IPS-NIHi7 (cell line): ENCODE data around the gene ADCY3.

Source experiments
- DNase-seq: peaks from one replicate; pipeline ENCODE4 v3.0.0; 2012; ENCODE audit warnings: mixed read lengths; ENCODE audit errors: extremely low spot score

The ADCY3 gene

GRCh38 chr2:24920098-24920808 lies at the start of gene ADCY3:
TSS of gene ADCY3 (minus strand) at chr2:24920237. CDS start at chr2:24918987, 1,250 bp downstream.
- peak; percentile 60 for DNase-seq

DNA sequence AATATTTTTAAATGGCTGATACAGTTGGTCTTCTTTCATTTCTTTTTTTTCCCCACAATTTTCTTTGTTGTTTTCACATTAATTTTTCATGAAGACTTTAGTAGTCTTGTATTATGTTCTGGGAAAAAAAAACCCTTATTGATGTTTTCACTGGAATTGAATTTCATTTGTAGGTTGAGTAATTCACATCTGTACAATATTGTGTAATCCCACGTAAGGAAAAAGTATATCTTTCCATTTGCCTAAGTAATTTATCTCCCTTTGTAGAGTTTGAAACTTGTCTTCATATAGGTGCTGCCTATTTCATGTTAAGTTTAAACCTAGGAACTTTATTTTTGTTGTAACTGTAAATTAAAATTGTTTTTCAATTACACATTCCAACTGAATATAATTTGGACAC lies 49.7 kb upstream of the ADCY3 start:
- no peak for DNase-seq

DNA sequence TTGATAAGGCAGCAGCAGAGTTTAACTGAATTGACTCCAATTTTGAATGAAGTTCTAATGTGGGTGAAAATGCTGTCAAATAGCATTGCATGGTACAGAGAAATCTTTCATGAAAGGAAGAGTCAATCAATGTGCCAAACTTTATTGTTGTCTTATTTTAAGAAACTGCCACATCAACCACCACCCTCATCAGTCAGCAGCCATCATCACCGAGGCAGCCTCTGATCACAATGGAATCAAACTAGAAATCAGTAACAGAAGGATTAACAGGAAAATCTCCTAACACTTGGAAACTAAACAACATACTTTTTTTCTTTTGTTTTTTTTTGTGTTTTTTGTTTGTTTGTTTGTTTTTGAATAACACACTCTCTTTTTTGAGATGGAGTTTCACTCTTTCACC lies 41.9 kb upstream of the ADCY3 start:
- DNase-seq = no peak

GRCh38 chr2:24959761-24960160 lies 39.7 kb upstream of the ADCY3 start:
- DNase-seq = no peak

DNA sequence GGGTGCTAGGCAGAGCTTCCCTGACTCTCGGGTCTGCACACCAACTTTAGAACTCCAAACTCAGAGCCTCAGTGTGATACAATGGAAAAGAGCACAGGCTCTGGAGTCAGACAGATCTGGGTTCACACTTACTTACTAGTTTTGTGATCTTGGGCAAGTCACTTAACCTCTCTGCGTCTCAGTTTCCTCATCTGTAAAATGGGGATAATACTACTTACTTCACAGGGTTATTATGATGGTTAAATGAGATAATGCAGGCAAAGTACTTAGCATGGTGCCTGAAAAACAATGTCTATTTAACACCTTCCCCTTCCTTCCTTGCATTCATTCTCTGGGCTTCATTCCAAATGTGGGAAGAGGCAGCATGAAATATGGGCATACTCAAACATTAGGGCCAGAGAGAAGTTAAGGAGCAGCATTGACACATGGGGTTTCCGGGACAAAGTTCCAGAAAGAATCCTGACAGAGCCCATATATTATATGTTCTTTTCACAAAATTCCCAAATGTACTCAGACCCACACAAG lies 38.4 kb upstream of the ADCY3 start:
- DNase-seq = no peak

GRCh38 chr2:24957976-24958375 lies 37.9 kb upstream of the ADCY3 start:
- no peak for DNase-seq

DNA sequence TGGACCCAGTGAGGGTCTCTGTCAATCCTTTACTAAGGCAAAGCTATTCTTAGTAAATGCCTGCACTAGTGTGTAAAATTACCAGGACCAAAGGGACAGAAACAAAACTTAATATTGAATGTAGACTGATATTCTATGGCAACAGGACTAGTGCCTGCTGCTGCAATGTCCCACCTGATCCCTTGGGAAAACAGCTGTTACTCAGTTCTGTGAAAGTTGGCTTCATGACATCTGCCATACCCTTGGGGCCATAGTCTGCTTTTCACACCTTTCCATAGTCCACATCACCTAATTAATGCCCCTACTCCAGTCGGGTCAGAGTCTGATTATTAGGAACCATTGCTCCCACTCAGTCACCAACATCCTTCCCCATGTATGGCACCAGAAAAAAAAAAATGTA lies 37.2 kb upstream of the ADCY3 start:
- no peak for DNase-seq

DNA sequence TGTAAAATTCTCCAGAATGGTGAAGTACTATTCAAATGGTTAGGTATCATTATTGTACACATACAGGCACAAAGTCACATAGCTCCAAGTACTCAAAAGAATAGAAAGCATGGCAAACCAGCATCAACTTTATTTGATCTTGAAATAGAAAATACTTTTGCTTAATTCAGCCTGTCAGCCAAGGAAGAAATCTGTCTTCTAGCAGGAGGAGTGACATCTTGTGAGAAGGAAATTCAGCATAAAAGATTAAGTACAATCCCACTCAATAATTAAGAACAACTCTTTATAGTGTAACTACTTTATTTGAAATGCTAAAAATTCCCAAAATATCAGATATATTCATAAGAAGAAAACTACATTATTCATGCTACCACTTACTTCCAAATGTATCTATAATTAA lies 35.9 kb upstream of the ADCY3 start:
- no peak for DNase-seq

GRCh38 chr2:24955232-24955631 lies 35.2 kb upstream of the ADCY3 start:
- DNase-seq = no peak

GRCh38 chr2:24950102-24950501 lies 30.1 kb upstream of the ADCY3 start:
- DNase-seq = no peak

DNA sequence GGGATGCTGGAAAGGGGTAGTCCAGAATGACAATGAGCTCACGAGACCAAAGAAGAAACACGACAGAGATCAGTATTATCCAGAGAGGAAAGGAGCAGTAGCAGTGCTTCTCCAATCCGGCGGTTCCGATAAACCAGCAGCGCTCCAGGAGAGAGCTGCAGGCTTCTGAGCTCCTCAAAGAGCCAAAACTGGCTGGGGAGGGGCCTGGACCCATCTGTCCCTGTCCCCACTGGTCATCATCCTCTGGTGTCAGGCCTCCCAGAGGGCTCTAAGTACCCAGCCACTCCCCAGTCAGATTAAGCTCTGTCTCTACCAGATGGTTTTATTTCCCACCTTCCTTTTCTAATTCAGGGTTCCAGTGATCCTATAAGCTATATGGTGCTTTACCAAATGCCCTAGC lies 28.5 kb upstream of the ADCY3 start:
- no peak for DNase-seq

- no peak for DNase-seq
These were observed 27.6 kb upstream of the ADCY3 start for GRCh38 chr2:24947561-24948157.

DNA sequence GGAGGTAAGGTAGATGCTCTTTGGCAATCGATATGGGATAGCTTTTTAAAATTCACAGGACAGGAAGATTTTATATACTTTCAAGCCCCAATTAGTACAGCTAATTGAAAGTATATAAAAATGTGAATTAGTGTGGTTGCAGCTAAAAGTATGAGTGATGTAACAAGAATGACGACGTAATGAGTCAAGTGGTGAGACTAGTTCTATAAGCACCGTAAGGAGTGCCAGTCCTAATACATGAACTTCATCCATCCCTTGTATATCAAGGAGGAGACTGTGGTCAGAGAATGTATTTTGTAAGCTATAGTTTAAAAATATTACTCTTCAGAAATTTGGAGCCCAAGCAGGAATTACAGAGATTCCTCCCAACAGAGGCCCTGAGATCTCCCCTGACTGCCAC lies 25.9 kb upstream of the ADCY3 start:
- DNase-seq = no peak

DNA sequence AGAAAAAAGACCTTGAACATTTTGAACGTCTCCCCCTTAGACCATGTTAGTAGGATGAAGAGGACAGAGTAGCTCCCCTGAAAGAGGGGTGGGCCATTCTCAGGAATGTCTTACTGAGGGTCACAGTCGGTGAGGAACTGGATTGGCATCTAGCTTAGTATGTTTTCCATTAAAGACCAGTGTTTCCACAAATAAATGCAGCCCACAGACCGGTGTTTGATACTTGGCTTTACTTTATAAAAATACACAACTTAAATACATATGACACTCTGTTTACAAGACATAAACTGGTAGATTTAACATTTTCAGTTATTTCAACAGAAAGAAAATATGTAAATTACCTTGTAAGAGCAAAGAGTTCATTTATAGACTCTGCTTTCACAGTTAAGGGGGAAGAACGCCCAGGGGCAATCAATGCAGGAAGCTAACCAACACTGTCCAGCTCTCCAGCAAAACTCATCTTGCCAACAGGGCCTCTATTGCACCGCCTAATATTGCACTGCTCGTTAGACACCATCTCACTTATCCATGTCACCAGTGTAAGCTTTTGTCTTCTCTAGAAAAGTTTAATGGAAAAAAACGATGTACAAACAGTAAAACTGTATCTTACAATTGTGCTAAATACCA lies 23.5 kb upstream of the ADCY3 start:
- DNase-seq = no peak

GRCh38 chr2:24939353-24939752 lies 19.3 kb upstream of the ADCY3 start:
- DNase-seq = no peak

DNA sequence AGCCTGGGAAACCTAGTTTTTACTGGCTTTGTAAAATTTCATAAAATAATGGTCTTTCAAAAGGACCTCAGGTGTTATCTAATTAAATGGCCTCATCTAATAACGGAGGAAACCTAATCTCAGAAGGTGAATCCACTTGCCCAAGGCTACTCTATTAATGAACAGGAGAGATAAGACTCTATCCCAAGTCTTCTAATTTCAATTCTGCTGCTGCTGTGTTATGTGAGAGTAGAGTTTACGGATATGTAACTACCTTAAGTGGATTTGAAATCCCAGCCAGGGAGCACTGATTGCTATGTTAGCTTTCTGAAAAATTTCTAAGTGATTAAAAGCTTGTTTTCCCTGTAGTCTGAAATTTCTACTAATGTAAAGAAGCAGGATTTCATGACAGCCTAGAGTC lies 17.2 kb upstream of the ADCY3 start:
- DNase-seq = no peak

DNA sequence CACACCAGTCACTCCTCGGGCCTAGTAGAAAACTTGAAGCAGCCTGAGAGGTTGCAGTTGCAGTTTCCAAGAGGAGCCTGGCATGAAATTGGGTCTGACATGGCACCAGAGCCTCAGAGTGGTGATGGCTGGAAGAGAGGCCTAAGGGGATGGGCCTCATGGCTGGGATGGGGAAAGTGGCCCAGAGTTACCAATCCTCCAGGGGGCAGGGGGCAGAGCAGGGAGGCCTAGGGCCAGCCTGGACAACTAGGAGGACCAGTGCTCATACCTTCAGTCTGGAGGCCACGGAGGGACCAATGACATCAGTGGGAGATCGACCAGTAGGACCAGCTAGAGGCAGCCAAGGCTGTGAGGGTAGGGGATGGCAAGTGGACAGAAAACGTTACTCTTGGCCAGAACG lies 15.1 kb upstream of the ADCY3 start:
- DNase-seq = no peak

DNA sequence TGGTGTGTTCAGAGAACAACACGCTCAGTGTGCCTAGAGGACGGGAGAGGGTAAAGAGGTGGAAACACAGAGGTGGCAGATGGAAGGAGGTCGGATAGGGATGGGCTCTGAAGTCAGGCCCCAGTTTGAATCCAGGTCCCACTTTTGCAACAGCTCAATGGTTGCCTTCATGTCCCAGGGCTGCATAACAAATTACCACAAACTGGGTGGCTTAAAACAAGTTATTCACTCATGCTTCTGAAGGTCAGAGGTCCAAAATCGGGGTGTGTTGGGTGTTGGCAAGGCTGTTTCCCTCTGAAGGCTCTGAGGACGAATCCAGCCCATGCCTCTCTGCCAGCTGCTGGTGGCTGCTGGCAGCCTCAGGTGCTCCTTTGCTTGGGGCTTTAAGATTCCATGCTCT lies 12.7 kb upstream of the ADCY3 start:
- no peak for DNase-seq

GRCh38 chr2:24930768-24931167 lies 10.7 kb upstream of the ADCY3 start:
- DNase-seq = no peak

GRCh38 chr2:24929230-24929629 lies 9.2 kb upstream of the ADCY3 start:
- DNase-seq = no peak

DNA sequence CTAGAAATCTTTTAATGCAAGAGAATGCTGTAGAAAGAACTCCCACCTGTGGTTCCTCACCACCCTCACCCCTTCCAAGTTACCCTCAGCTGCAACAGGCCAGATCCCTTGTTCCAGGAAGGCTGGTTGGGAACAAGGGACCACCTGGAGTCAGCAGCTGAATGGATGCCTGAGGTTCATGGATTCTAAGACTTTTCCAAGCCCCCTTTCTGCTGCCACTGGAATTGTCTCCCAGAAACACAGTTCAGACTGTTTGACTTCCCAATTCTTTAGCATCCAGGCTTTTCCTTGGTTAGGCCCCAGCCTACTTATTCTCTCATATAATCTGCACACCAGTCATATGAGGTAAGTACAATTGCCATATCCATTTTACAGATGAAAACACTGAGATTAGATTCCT lies 8.0 kb upstream of the ADCY3 start:
- no peak for DNase-seq

DNA sequence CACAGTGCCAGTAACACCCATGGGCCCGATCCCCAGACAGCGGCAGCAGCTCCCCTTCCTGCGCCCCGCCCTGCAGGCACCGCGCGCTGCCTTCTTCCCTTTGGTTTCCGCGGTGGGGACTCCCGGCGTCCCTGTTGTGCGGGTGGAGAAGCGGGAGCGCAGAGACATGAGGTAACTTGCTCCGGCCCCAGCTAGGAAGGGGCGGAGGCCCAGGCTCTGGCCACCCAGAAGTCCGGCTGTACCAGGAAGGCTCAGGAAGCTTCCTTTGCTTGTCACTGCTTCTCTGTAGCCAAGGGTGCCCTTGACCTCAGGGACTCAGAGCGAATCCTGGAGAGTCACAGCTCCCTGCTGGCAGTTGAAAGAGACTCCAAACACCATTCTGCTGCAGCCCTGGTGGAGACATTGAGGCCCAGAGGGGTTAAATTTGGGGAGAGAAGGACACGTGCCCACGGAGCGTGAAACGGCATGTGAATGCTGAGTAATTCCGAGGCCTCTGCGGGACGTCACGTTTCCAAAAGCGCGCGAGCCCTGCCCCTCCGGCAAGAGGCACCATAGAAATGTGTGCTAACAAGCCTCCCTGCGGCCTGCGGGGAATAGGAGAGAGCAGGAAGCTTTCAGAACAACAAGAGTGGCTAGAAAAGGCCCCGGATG lies 6.7 kb upstream of the ADCY3 start:
- no peak for DNase-seq

DNA sequence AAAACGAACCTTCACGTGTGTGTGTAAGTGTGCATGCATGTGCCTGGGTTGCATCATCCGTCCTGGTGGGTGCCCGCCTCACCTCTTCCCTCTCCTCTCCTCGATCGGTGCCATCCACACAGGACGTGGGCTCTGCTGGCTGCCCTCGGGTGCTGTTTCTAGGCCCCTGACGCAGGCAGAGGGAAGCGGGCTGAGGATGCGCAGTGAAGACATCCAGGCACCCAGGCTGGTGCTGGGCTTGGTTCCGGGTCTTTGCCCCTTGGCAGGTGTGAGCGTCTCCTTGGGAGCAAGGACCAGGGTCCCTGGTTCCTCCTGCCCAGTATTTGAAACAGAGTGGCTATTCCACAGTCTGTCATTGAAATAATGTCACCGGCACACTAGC lies 6.2 kb upstream of the ADCY3 start:
- DNase-seq = no peak
